K562 (cell line): ENCODE measurements around the gene NF1. TPM values are rescaled to one million over a fixed set of nuclear protein-coding genes. Genes with fewer than 3 reads are reported as not detected.

Experiments
- ARID1B ChIP-seq: fragments of 450-650 bp; IDR thresholded peaks from 2 replicates; pipeline ENCODE4 v1.6.1; 2016; ENCODE audit warnings: antibody characterized with exemption, mild to moderate bottlenecking, inconsistent platforms
- ARID4B ChIP-seq: sonication (generic); formaldehyde crosslinking; IDR thresholded peaks from 2 replicates; pipeline ENCODE4 v1.8.0; 2022; ENCODE audit warnings: mild to moderate bottlenecking, missing genetic modification reagents
- CBX2 ChIP-seq: fragments of 200-600 bp; sonication (generic); IDR thresholded peaks from one replicate; pipeline ENCODE4 v1.6.1; 2012; ENCODE audit warnings: mild to moderate bottlenecking, low read length, inconsistent platforms; ENCODE audit not compliant: insufficient read depth, poor library complexity, severe bottlenecking
- CC2D1A ChIP-seq: fragments of 450-650 bp; IDR thresholded peaks from 2 replicates; pipeline ENCODE4 v1.6.1; 2017; ENCODE audit warnings: mild to moderate bottlenecking
- E2F1 ChIP-seq: sonication (generic); formaldehyde crosslinking; IDR thresholded peaks from 2 replicates; pipeline ENCODE4 v1.8.1; 2023; ENCODE audit warnings: mild to moderate bottlenecking, missing genetic modification reagents, moderate library complexity
- FOXO4 ChIP-seq: fragments of 450-650 bp; formaldehyde crosslinking; IDR thresholded peaks from 2 replicates; pipeline ENCODE4 v1.4.0; 2020; ENCODE audit warnings: mild to moderate bottlenecking, moderate library complexity
- FOXP1 ChIP-seq: sonication (generic); formaldehyde crosslinking; IDR thresholded peaks from 2 replicates; pipeline ENCODE4 v1.8.0; 2022; ENCODE audit warnings: mild to moderate bottlenecking, missing genetic modification reagents
- HSF4 ChIP-seq: fragments of 250-450 bp; sonication (Bioruptor Pico); IDR thresholded peaks from 2 replicates; pipeline ENCODE4 v2.1.2; 2022; ENCODE audit warnings: mild to moderate bottlenecking, moderate library complexity, borderline replicate concordance
- MCM2 ChIP-seq: fragments of 450-650 bp; IDR thresholded peaks from 2 replicates; pipeline ENCODE4 v1.6.1; 2017; ENCODE audit warnings: low read depth, mild to moderate bottlenecking
- MEF2D ChIP-seq: conservative IDR thresholded peaks from 2 replicates; pipeline ENCODE4 v1.6.1; 2016; ENCODE audit warnings: low read depth, missing genetic modification characterization, missing compliant biosample characterization
- POLR2B ChIP-seq: fragments of 450-650 bp; IDR thresholded peaks from 2 replicates; pipeline ENCODE4 v1.6.1; 2018; ENCODE audit warnings: low read depth; ENCODE audit not compliant: partially characterized antibody
- PTTG1 ChIP-seq: fragments of 450-650 bp; IDR thresholded peaks from 2 replicates; pipeline ENCODE4 v1.6.1; 2016; ENCODE audit warnings: low read depth, mild to moderate bottlenecking, missing genetic modification characterization, missing compliant biosample characterization
- TAF9B ChIP-seq: fragments of 450-650 bp; IDR thresholded peaks from 2 replicates; pipeline ENCODE4 v1.6.1; 2018; ENCODE audit warnings: mild to moderate bottlenecking; ENCODE audit not compliant: partially characterized antibody
- ZBTB33 ChIP-seq: sonication (generic); formaldehyde crosslinking; IDR thresholded peaks from 2 replicates; pipeline ENCODE4 v1.8.1; 2023; ENCODE audit warnings: mild to moderate bottlenecking, missing genetic modification reagents
- ZEB2 ChIP-seq: fragments of 450-650 bp; IDR thresholded peaks from 2 replicates; pipeline ENCODE4 v1.6.1; 2016
- ZNF644 ChIP-seq: fragments of 200-800 bp; sonication (Bioruptor generic); IDR thresholded peaks from 2 replicates; pipeline ENCODE4 v1.6.1; 2016; ENCODE audit warnings: low read depth, missing genetic modification characterization, missing compliant biosample characterization
- ZNF76 ChIP-seq: fragments of 250-450 bp; sonication (Bioruptor Pico); IDR thresholded peaks from 2 replicates; pipeline ENCODE4 v1.4.0; 2020; ENCODE audit warnings: mild to moderate bottlenecking, moderate library complexity, borderline replicate concordance
- ZNF778 ChIP-seq: fragments of 450-650 bp; formaldehyde crosslinking; IDR thresholded peaks from 2 replicates; pipeline ENCODE4 v1.4.0; 2020; ENCODE audit warnings: mild to moderate bottlenecking, moderate library complexity
- polyA plus RNA-seq, 8 experiments: library from polyadenylated mRNA; depleted of rRNA in 4 of 8; stranded (reverse) in 5 of 8; unstranded in 3 of 8; fragments of >200 nt; fragmentation: Nextera tagmentation in 2 of 8; fragmentation: Illumina TruSeq in 1 of 8; extraction: Ambion mirVana in 2 of 8; extraction: Trizol in 1 of 8; gene quantifications; 2 replicates each; pipeline versions ENCODE4 v1.2.1 to v1.2.3, GENCODE V29; 2011 to 2014; ENCODE audit warnings: inconsistent platforms in 1 of 8, missing spikeins in 1 of 8
- total RNA-seq, 7 experiments: library from RNA; depleted of rRNA in 6 of 7; stranded (reverse); fragments of >200 nt in 6 of 7; fragmentation: Illumina TruSeq in 2 of 7; extraction: Trizol in 2 of 7; gene quantifications; 2 replicates each; pipeline versions ENCODE4 v1.2.1 to v1.2.3, GENCODE V29; 2011 to 2021; ENCODE audit warnings: low replicate concordance in 1 of 7

NF1 gene
- total and polyA plus RNA-seq, 9 of the 15 experiments (the other 6 are each of a cell fraction or from before 2014, with no cell fraction given) = 3.4 to 41.9 (median 24.3) TPM

- TF ChIP-seq FOXO4 (CRISPR knock-in tag) (no peak), ZBTB33 (no peak), TAF9B (no peak), ZNF778 (CRISPR knock-in tag) (no peak), CBX2 (no peak), CC2D1A (0 out of 2 replicates have a peak, but pooled peaks have one; percentile 16), ARID1B (peak; percentile 88), FOXP1 (no peak), ARID4B (no peak), MEF2D (tag) (no peak), ZNF76 (CRISPR knock-in tag) (no peak), HSF4 (CRISPR knock-in tag) (no peak), ZEB2 (0 out of 2 replicates have a peak, but pooled peaks have one; percentile 40), E2F1 (CRISPR knock-in tag) (no peak), POLR2B (no peak), MCM2 (no peak), ZNF644 (tag) (no peak), PTTG1 (tag) (no peak)
These were observed 213.9 kb downstream of the NF1 start (continued) for GRCh38 chr17:31308372-31309334.
